MM.1S (cell line): ENCODE measurements around the gene C15orf62.
A peak's percentile ranks its signal among the peaks of the same experiment; 100 is the strongest.

Experiments
- DNase-seq: peaks from one replicate; pipeline ENCODE4 v3.0.0-alpha.2; 2015
- H2AFZ ChIP-seq: fragments of 300-600 bp; sonication (generic); 2 replicates; pipeline ENCODE4 v1.6.0; 2016; ENCODE audit warnings: antibody characterized with exemption, low read length
- H3F3A ChIP-seq: fragments of 300-600 bp; sonication (generic); 2 replicates; pipeline ENCODE4 v1.6.1; 2016; ENCODE audit warnings: mild to moderate bottlenecking, antibody characterized with exemption, low read length, moderate library complexity, mixed read lengths; ENCODE audit not compliant: insufficient read depth
- H3K27ac ChIP-seq: fragments of 300-600 bp; sonication (generic); 2 replicates; pipeline ENCODE4 v1.5.1; 2016; ENCODE audit warnings: mild to moderate bottlenecking, low read length
- H3K27me3 ChIP-seq: fragments of 300-600 bp; sonication (generic); replicated peaks from 2 replicates; pipeline ENCODE4 v1.6.0; 2016; ENCODE audit warnings: low read length; ENCODE audit not compliant: insufficient read depth
- H3K36me3 ChIP-seq: fragments of 300-600 bp; sonication (generic); replicated peaks from 2 replicates; pipeline ENCODE4 v1.6.1; 2016; ENCODE audit warnings: mild to moderate bottlenecking, low read length, mixed read lengths; ENCODE audit not compliant: insufficient read depth
- H3K4me1 ChIP-seq: fragments of 300-600 bp; sonication (generic); 2 replicates; pipeline ENCODE4 v1.6.1; 2016; ENCODE audit warnings: low read length, mixed read lengths
- H3K4me2 ChIP-seq: fragments of 300-600 bp; sonication (generic); 2 replicates; pipeline ENCODE4 v1.6.0; 2016; ENCODE audit warnings: low read depth, low read length
- H3K4me3 ChIP-seq: fragments of 300-600 bp; sonication (generic); 2 replicates; pipeline ENCODE4 v1.5.1; 2016; ENCODE audit warnings: low read length, mixed read lengths
- H3K79me2 ChIP-seq: fragments of 300-600 bp; sonication (generic); 2 replicates; pipeline ENCODE4 v1.6.1; 2016; ENCODE audit warnings: mixed run types, low read length, mixed read lengths
- H3K9ac ChIP-seq: fragments of 300-600 bp; sonication (generic); 2 replicates; pipeline ENCODE4 v1.6.1; 2016; ENCODE audit warnings: low read length, mixed read lengths
- H3K9me2 ChIP-seq: fragments of 300-600 bp; sonication (generic); replicated peaks from 2 replicates; pipeline ENCODE4 v1.6.1; 2016; ENCODE audit warnings: mild to moderate bottlenecking, low read length, mixed read lengths; ENCODE audit not compliant: insufficient read depth
- H3K9me3 ChIP-seq: fragments of 300-600 bp; sonication (generic); replicated peaks from 2 replicates; pipeline ENCODE4 v1.6.1; 2016; ENCODE audit warnings: mild to moderate bottlenecking, low read length, mixed read lengths; ENCODE audit not compliant: insufficient read depth
- H4K20me1 ChIP-seq: fragments of 300-600 bp; sonication (generic); 2 replicates; pipeline ENCODE4 v1.6.1; 2016; ENCODE audit warnings: mild to moderate bottlenecking, low read length, moderate library complexity, mixed read lengths; ENCODE audit not compliant: insufficient read depth
- CTCF ChIP-seq: fragments of 300-600 bp; sonication (generic); IDR thresholded peaks from 2 replicates; pipeline ENCODE4 v1.5.1; 2016; ENCODE audit warnings: antibody characterized with exemption, low read length, mixed read lengths
- EZH2 ChIP-seq: fragments of 300-600 bp; sonication (generic); optimal IDR thresholded peaks from 2 replicates; pipeline ENCODE3; 2017; ENCODE audit warnings: low read depth, mild to moderate bottlenecking, antibody characterized with exemption, low read length, mixed read lengths
- EZH2phosphoT487 ChIP-seq: fragments of 300-600 bp; sonication (generic); IDR thresholded peaks from 2 replicates; pipeline ENCODE4 v1.6.1; 2018; ENCODE audit warnings: antibody characterized with exemption, low read length

C15orf62 gene

DNA sequence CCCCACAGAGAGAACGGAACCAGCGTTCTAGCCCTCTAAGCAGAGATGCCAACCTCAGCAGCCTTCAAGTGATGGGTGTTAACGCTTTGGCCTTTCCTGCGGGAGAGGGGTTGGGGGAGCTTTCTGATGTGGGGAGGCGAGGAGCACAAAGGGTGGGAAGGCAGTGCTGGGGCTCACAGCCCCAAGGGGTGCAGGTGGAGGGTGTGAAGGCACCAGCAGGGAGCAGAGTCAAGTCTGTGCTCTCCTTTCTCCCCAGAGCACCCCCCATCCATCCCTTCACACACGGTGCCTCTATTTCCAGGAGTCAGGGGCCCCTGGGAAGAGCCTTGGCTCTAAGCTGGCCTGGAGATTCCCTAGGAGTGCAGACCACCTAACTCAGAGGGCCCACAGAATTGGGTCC is 4.1 kb downstream of the C15orf62 start:
- H3K4me1 ChIP-seq, result peaks cover 11% of the 10 kb centered on the region
- DNase-seq, result no peak
- no peaks in the 10 kb centered on the region for H3K36me3 ChIP-seq
- TF ChIP-seq EZH2, result no peak
- no peak for TF ChIP-seq EZH2phosphoT487
- TF ChIP-seq CTCF, result no peak
- H3K9ac ChIP-seq, result no peak overlapping the region
- no peak overlapping the region for H2AFZ ChIP-seq
- H4K20me1 ChIP-seq, result no peaks in the 10 kb centered on the region
- no peaks in the 10 kb centered on the region for H3K9me2 ChIP-seq
- H3K4me2 ChIP-seq, result no peak overlapping the region
- H3K27ac ChIP-seq, result no peak overlapping the region
- no peaks in the 10 kb centered on the region for H3F3A ChIP-seq
- H3K4me3 ChIP-seq, result no peak overlapping the region
- H3K79me2 ChIP-seq, result no peaks in the 10 kb centered on the region
- H3K27me3 ChIP-seq, result no peaks in the 10 kb centered on the region
- H3K9me3 ChIP-seq, result no peaks in the 10 kb centered on the region

GRCh38 chr15:40775007-40775406 is 5.2 kb downstream of the C15orf62 start:
- no peak for TF ChIP-seq CTCF
- TF ChIP-seq EZH2, result no peak
- H4K20me1 ChIP-seq, result no peaks in the 10 kb centered on the region
- H3F3A ChIP-seq, result no peaks in the 10 kb centered on the region
- H3K9me3 ChIP-seq, result no peaks in the 10 kb centered on the region
- DNase-seq, result no peak
- H3K27me3 ChIP-seq, result no peaks in the 10 kb centered on the region
- H3K27ac ChIP-seq, result no peak overlapping the region
- no peaks in the 10 kb centered on the region for H3K9me2 ChIP-seq
- no peak overlapping the region for H3K4me2 ChIP-seq
- H3K4me3 ChIP-seq, result no peak overlapping the region
- no peak overlapping the region for H2AFZ ChIP-seq
- no peaks in the 10 kb centered on the region for H3K79me2 ChIP-seq
- peaks cover 19% of the 10 kb centered on the region for H3K4me1 ChIP-seq
- no peaks in the 10 kb centered on the region for H3K36me3 ChIP-seq
- no peak overlapping the region for H3K9ac ChIP-seq

DNA sequence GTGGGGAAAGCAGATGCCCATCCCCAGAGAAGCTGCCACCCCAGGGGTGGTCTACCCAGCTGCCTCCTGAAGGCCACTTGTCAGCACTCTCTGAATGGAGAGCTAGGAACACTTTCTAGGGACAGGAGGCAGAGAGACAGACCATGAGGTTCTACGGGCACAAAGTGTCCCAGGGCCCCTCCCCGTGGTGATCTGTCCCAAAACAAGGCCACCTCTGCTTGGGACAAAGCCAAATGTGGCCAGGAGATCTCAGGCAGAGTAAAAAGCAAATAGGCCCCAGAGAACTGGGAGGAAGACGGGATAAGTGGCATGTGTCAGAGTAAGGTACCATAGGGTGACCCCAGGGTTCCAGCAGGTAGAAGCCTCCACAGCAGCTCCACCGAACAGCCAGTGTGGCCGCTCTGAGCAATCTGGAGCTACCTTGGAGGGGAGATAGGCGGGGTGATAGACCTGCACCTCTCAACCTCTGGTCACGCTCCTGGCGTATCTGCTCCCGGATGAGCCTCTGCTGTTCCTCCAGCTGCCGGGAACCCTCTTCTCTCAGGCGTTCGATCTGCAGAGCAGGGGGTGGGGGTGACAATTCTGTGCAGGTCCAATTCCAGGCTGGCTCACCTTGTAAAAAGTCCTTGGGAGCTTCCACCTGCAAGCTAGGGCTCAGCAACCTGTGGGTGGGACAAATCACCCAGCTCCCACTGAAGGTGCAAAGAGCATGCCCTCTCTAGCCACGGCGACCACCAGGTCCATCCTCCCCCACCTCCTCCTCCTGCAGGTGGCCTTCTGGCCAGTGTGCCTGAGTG is 6.2 kb downstream of the C15orf62 start:
- TF ChIP-seq EZH2phosphoT487, result no peak
- no peak for TF ChIP-seq EZH2
- TF ChIP-seq CTCF, result no peak

More for the DNA sequence above, 6.2 kb downstream of the C15orf62 start:
- DNase-seq, result no peak
- no peaks in the 10 kb centered on the region for H3K36me3 ChIP-seq
- no peaks in the 10 kb centered on the region for H3F3A ChIP-seq
- no peak overlapping the region for H2AFZ ChIP-seq
- H4K20me1 ChIP-seq, result no peaks in the 10 kb centered on the region
- peak overlapping the region; percentile 38; the same call in 1 of the 2 replicates for H3K4me2 ChIP-seq
- H3K27me3 ChIP-seq, result no peaks in the 10 kb centered on the region
- no peaks in the 10 kb centered on the region for H3K79me2 ChIP-seq
- no peaks in the 10 kb centered on the region for H3K9me3 ChIP-seq
- H3K4me3 ChIP-seq, result no peak overlapping the region
- peaks cover 19% of the 10 kb centered on the region for H3K4me1 ChIP-seq
- H3K9ac ChIP-seq, result no peak overlapping the region
- no peak overlapping the region for H3K27ac ChIP-seq
- H3K9me2 ChIP-seq, result no peaks in the 10 kb centered on the region
